HG02885 (cell line): ENCODE measurements around the gene ADM.

ENCODE experiments used
- ATAC-seq: cut with Tn5 transposase; IDR thresholded peaks from one replicate; pipeline ENCODE4 v1.9.1; 2021; ENCODE audit warnings: mild to moderate bottlenecking; ENCODE audit not compliant: unreplicated experiment, poor library complexity

Gene ADM

GRCh38 chr11:10307400-10308200, 2.7 kb downstream of the ADM start:
- peak; percentile 70 for ATAC-seq

- ATAC-seq, result no peak
Observed at GRCh38 chr11:10308201-10308954, 3.5 kb downstream of the ADM start.

GRCh38 chr11:10309163-10310093, 4.6 kb downstream of the ADM start:
- ATAC-seq, result no peak

GRCh38 chr11:10310301-10310841, 5.5 kb downstream of the ADM start:
- ATAC-seq, result no peak

- no peak for ATAC-seq
Observed at GRCh38 chr11:10311802-10312201, 6.9 kb downstream of the ADM start.

GRCh38 chr11:10314199-10315072, 9.6 kb downstream of the ADM start:
- ATAC-seq, result peak; percentile 81

GRCh38 chr11:10315083-10315482, 10.2 kb downstream of the ADM start:
- ATAC-seq, result no peak

- ATAC-seq, result peak; percentile 35
Observed at GRCh38 chr11:10317151-10317755, 12.4 kb downstream of the ADM start.

GRCh38 chr11:10317776-10318526, 13.1 kb downstream of the ADM start:
- peak; percentile 61 for ATAC-seq

- no peak for ATAC-seq
Observed at GRCh38 chr11:10318527-10318802, 13.6 kb downstream of the ADM start.

GRCh38 chr11:10319702-10320558, 15.1 kb downstream of the ADM start:
- no peak for ATAC-seq

- no peak for ATAC-seq
Observed at GRCh38 chr11:10320736-10321465, 16.0 kb downstream of the ADM start.

GRCh38 chr11:10322401-10322800, 17.5 kb downstream of the ADM start:
- ATAC-seq, result no peak

- peak; percentile 63 for ATAC-seq
Observed at GRCh38 chr11:10322830-10323792, 18.2 kb downstream of the ADM start.

GRCh38 chr11:10323793-10324170, 18.9 kb downstream of the ADM start:
- ATAC-seq, result no peak

- ATAC-seq, result no peak
Observed at GRCh38 chr11:10324474-10324873, 19.6 kb downstream of the ADM start.
